Skeletal muscle satellite cell (primary cell): Measurements from ENCODE around the gene DCST2.

Experiments
- H3K27me3 ChIP-seq: 2 replicates; pipeline ENCODE4 v1.7.0; 2013; ENCODE audit warnings: low read length; ENCODE audit not compliant: control insufficient read depth, insufficient read depth
- H3K36me3 ChIP-seq: 2 replicates; pipeline ENCODE4 v1.7.0; 2013; ENCODE audit warnings: mild to moderate bottlenecking, control low read depth, low read length; ENCODE audit not compliant: insufficient read depth
- H3K4me1 ChIP-seq: 2 replicates; pipeline ENCODE4 v1.7.0; 2013; ENCODE audit warnings: low read length; ENCODE audit not compliant: control insufficient read depth, insufficient read depth
- H3K4me2 ChIP-seq: 2 replicates; pipeline ENCODE4 v1.7.0; 2013; ENCODE audit warnings: mild to moderate bottlenecking, low read length
- H3K4me3 ChIP-seq: 2 replicates; pipeline ENCODE4 v1.7.0; 2013; ENCODE audit warnings: low read length
- H3K9ac ChIP-seq: 2 replicates; pipeline ENCODE4 v1.7.0; 2013; ENCODE audit warnings: mild to moderate bottlenecking, low read depth, low read length, moderate library complexity
- H3K9me3 ChIP-seq: replicated peaks from 2 replicates; pipeline ENCODE4 v1.7.0; 2013; ENCODE audit warnings: mild to moderate bottlenecking, control low read depth, low read length

Gene DCST2

DNA sequence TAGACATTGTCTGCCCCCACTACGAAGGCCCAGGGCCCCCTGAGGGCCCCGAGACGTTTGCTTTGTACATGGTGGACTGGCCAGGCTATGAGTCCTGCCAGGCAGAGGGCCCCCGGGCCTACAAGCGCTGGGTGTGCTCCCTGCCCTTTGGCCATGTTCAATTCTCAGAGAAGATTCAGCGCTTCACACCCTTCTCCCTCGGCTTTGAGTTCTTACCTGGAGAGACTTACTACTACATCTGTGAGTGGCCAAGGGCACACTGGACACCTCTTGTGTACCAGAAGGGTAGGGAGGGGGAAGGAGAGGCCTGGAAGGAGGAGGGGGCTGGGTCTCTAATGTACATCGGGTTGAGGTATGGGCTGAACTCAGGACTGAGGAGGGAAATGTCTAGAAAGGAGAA is 33.2 kb upstream of the DCST2 start:
- Histone ChIP-seq H3K9me3 (no peaks in the 10 kb centered on the region), H3K9ac (no peak overlapping the region), H3K4me3 (no peak overlapping the region), H3K4me2 (no peak overlapping the region), H3K36me3 (no peaks in the 10 kb centered on the region), H3K4me1 (peaks cover 24% of the 10 kb centered on the region), H3K27me3 (peaks cover under 1% of the 10 kb centered on the region)

GRCh38 chr1:155064832-155065429 is 31.4 kb upstream of the DCST2 start:
- Histone ChIP-seq H3K4me3 (peak overlapping the region; percentile 99), H3K4me2 (peak overlapping the region; percentile 99), H3K9ac (no peak overlapping the region), H3K27me3 (no peaks in the 10 kb centered on the region), H3K9me3 (no peaks in the 10 kb centered on the region), H3K36me3 (peaks cover 6% of the 10 kb centered on the region), H3K4me1 (peaks cover 14% of the 10 kb centered on the region)

GRCh38 chr1:155064111-155064831 is 30.7 kb upstream of the DCST2 start:
- H3K9ac ChIP-seq = peak overlapping the region; percentile 91
- H3K27me3 ChIP-seq = no peaks in the 10 kb centered on the region
- peaks cover 10% of the 10 kb centered on the region for H3K36me3 ChIP-seq
- H3K4me3 ChIP-seq = peak overlapping the region; percentile 99
- H3K4me1 ChIP-seq = peaks cover 14% of the 10 kb centered on the region
- peak overlapping the region; percentile 99 for H3K4me2 ChIP-seq
- no peaks in the 10 kb centered on the region for H3K9me3 ChIP-seq

DNA sequence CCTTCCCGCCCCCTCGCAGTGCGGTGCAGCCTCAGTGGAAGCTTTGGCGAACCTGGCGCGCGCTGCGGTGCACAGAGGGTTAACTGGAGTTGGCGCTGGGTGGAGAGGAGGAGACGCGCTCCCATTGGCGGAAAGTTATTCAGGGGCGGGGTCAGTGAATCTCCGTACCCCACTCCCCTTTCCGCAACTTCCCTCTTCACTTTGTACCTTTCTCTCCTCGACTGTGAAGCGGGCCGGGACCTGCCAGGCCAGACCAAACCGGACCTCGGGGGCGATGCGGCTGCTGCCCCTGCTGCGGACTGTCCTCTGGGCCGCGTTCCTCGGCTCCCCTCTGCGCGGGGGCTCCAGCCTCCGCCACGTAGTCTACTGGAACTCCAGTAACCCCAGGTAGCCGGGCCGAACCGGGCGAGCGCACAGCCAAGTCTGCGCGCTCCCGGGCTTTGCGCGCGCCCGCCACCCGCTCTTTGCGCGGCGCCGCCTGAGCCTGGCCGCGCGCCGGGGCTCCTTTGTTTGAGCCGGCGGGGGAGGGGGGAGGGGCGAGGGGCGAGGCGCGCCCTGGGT is 30.0 kb upstream of the DCST2 start, which contains the start of gene EFNA4:
EFNA4 (plus strand) TSS at position 191 of the 561 bp plus-strand sequence; CDS start at position 275, 84 bp downstream.
- Histone ChIP-seq H3K4me2 (peak within 1 kb of the TSS; percentile 99), H3K27me3 (no peaks in the 10 kb centered on the region), H3K4me3 (peak within 1 kb of the TSS; percentile 99), H3K4me1 (peaks cover 14% of the 10 kb centered on the region), H3K36me3 (peaks cover 10% of the 10 kb centered on the region), H3K9me3 (no peaks in the 10 kb centered on the region), H3K9ac (peak within 1 kb of the TSS; percentile 91)

DNA sequence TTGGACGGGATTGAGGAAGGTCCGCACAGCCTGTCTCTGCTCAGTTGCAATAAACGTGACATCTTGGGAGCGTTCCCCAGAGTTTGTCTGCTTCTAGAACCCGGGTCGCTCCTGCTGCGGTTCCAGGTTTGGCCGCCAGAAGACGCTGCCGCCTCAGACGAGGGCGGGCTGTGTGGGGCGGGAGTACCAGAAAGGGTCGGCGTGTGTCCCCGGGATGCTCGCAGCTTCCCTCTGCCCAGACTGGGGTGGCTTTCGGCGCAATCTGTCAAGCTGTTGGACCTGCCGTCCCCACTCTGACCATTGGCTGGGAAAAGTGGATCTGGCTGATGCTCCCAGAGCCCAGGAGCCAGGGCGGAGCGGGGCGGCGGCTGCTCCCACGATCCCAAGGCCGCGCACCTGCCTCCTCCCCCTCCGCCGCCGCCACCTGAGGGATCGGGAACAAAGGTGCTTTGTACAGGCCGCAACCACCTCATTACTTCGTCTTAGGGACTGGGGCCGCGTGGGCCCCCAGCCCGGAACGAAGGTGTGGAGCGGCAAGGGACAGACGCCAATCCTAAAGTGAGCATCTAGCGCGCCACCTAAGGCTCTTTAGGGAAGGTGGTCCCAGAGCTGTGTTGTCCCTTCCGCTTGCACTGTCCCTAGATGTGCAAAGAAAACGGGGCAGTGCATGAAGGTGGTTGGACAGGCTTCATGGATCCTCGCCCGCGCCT is 29.3 kb upstream of the DCST2 start:
- Histone ChIP-seq H3K4me2 (peak overlapping the region; percentile 99), H3K36me3 (peaks cover 17% of the 10 kb centered on the region), H3K4me3 (peak overlapping the region; percentile 99), H3K27me3 (no peaks in the 10 kb centered on the region), H3K9ac (no peak overlapping the region), H3K4me1 (peaks cover 14% of the 10 kb centered on the region), H3K9me3 (no peaks in the 10 kb centered on the region)

DNA sequence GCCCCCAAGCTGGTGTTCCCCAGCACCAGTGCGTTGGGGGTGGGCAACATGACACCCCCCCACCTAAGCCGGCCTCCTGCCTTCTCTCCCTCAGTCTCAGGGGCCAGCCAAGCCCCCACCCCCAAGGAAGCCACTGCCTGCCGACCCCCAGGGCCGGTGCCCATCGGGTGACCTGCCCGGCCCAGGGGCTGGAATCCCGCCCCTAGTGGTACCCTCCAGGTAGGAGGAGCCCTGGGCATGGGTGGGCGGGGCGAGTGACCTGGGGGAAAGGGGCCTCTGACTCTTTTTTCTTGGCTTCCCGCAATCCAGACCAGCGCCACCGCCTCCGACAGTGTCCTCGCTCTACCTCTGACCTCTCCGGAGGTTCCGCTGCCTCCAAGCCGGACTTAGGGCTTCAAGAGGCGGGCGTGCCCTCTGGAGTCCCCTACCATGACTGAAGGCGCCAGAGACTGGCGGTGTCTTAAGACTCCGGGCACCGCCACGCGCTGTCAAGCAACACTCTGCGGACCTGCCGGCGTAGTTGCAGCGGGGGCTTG is 28.6 kb upstream of the DCST2 start:
- no peak overlapping the region for H3K4me3 ChIP-seq
- peaks cover 23% of the 10 kb centered on the region for H3K36me3 ChIP-seq
- H3K9me3 ChIP-seq = no peaks in the 10 kb centered on the region
- no peak overlapping the region for H3K9ac ChIP-seq
- no peak overlapping the region for H3K4me2 ChIP-seq
- no peaks in the 10 kb centered on the region for H3K27me3 ChIP-seq
- peaks cover 14% of the 10 kb centered on the region for H3K4me1 ChIP-seq

- Histone ChIP-seq H3K36me3 (peaks cover 29% of the 10 kb centered on the region), H3K9ac (no peak overlapping the region), H3K27me3 (no peaks in the 10 kb centered on the region), H3K9me3 (no peaks in the 10 kb centered on the region), H3K4me2 (no peak overlapping the region), H3K4me3 (no peak overlapping the region), H3K4me1 (peaks cover 14% of the 10 kb centered on the region)
Observed at GRCh38 chr1:155061381-155062150, 28.0 kb upstream of the DCST2 start.

GRCh38 chr1:155060736-155061135 is 27.2 kb upstream of the DCST2 start:
- Histone ChIP-seq H3K9ac (no peak overlapping the region), H3K4me2 (no peak overlapping the region), H3K36me3 (peaks cover 37% of the 10 kb centered on the region), H3K27me3 (no peaks in the 10 kb centered on the region), H3K4me1 (peaks cover 14% of the 10 kb centered on the region), H3K9me3 (no peaks in the 10 kb centered on the region), H3K4me3 (no peak overlapping the region)

DNA sequence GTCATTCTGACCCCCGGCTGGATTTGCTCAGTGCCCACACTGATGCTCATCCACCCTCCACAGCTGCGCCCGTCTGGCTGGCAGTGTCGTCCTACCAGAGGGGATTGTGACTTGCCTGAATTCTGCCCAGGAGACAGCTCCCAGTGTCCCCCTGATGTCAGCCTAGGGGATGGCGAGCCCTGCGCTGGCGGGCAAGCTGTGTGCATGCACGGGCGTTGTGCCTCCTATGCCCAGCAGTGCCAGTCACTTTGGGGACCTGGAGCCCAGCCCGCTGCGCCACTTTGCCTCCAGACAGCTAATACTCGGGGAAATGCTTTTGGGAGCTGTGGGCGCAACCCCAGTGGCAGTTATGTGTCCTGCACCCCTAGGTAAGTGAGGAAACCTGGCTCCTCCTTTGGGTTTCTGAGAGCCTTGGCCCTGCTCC is 24.2 kb upstream of the DCST2 start:
- peaks cover 54% of the 10 kb centered on the region for H3K36me3 ChIP-seq
- no peak overlapping the region for H3K4me2 ChIP-seq
- H3K9ac ChIP-seq = no peak overlapping the region
- H3K4me3 ChIP-seq = no peak overlapping the region
- peaks cover 12% of the 10 kb centered on the region for H3K4me1 ChIP-seq
- no peaks in the 10 kb centered on the region for H3K9me3 ChIP-seq
- no peaks in the 10 kb centered on the region for H3K27me3 ChIP-seq

- H3K9ac ChIP-seq = no peak overlapping the region
- H3K36me3 ChIP-seq = peaks cover 54% of the 10 kb centered on the region
- H3K4me2 ChIP-seq = no peak overlapping the region
- no peaks in the 10 kb centered on the region for H3K27me3 ChIP-seq
- H3K4me1 ChIP-seq = peaks cover 16% of the 10 kb centered on the region
- H3K9me3 ChIP-seq = no peaks in the 10 kb centered on the region
- no peak overlapping the region for H3K4me3 ChIP-seq
Observed at GRCh38 chr1:155057104-155057503, 23.5 kb upstream of the DCST2 start.
